ENCODE measurements around the gene STARD3. TPM values are rescaled to one million over a fixed set of nuclear protein-coding genes. Genes with fewer than 3 reads are reported as not detected.
"Not testable (repeated sequence)": the region's sequence is repeated elsewhere in the genome, so short reads cannot be mapped to it uniquely, and the experiment has no call there.

Gene STARD3
- polyA plus RNA-seq, 3 donors from 2014 or later = 45.1 to 88.6 (median 78.5) TPM

DNA sequence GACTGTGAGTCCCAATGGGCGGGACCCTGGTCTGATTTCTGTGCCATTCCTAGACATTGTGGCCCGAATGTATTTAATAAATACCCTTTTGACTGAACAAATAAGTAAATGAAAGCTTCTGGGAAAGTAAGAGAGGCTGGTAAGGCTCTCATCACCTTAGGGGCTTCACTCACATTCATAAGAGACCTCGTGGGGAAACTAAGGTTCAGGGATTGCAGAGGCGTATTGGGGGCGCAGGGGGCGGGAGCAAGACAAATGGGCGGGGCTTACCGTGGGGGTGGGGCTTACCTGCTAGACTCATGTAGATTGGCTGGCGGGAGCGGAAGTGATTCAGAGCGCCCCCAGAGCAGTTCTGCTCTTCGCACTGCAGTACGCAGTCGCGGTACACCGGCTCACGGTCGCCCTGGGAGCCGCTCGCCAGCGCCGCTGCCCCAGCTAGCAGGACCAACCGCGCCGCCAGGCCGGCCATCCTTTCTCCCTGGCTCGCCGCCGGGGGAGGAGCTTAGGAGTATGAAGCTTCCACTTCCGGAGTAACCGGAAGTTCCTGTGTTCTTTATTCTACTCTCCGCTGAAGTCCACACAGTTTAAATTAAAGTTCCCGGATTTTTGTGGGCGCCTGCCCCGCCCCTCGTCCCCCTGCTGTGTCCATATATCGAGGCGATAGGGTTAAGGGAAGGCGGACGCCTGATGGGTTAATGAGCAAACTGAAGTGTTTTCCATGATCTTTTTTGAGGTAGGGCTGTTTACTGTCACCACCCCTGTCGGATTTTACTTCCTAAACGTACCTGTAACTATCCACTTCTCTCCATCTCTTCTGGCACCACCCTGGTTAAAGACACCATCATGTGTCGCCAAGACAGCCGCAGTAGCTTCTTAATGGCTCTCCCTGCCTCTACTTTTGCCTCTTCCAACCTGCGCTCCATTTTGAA lies 50.9 kb downstream of the STARD3 start, which contains the start of gene PGAP3:
PGAP3 (minus strand) TSS at position 512 of the 929 bp plus-strand sequence; CDS start at position 469, 43 bp downstream.
- Mint-ChIP-seq H3K36me3 (peaks cover 11 to 14% (median 13%) of the 10 kb centered on the region in 3 donors), H3K4me1 (peaks cover 26 to 27% of the 10 kb centered on the region in 2 donors), H3K27ac (peak within 1 kb of the TSS; percentile 92 to 98 (median 96)), H3K9me3 (no peaks in the 10 kb centered on the region), H3K4me3 (peak within 1 kb of the TSS; percentile 95 to 98 (median 97)), H3K27me3 (ENCODE audit: low read depth in 3 of 3) (peaks cover 3 to 11% (median 9%) of the 10 kb centered on the region in 3 donors)
- DNase-seq = peak; percentile 85 to 90 (median 88)

DNA sequence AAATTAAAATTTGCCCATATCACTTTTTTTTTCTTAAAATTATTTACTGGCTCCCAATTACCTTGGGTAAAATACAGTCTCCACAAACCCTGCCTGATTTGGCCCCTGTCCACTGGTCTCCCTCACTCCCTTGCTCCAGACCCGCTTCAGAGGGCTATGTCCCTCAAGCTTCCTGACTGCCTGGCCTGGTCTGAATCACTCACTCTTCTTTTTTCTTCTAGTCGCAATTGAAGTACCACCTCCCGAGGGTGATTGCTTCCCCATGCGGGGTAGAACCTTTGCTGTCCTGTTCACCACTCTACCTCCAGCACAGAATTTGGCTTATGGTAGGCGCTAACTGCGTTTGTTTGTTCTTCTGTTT lies 51.5 kb downstream of the STARD3 start:
- Mint-ChIP-seq H3K36me3 (peaks cover 8 to 9% (median 8%) of the 10 kb centered on the region in 3 donors), H3K27ac (peak overlapping the region; percentile 92 to 98 (median 96)), H3K4me3 (peak overlapping the region; percentile 95 to 98 (median 97)), H3K9me3 (no peaks in the 10 kb centered on the region), H3K4me1 (peaks cover 24 to 27% of the 10 kb centered on the region in 2 donors), H3K27me3 (ENCODE audit: low read depth in 3 of 3) (peaks cover 3 to 9% (median 9%) of the 10 kb centered on the region in 3 donors)
- DNase-seq = no peak

DNA sequence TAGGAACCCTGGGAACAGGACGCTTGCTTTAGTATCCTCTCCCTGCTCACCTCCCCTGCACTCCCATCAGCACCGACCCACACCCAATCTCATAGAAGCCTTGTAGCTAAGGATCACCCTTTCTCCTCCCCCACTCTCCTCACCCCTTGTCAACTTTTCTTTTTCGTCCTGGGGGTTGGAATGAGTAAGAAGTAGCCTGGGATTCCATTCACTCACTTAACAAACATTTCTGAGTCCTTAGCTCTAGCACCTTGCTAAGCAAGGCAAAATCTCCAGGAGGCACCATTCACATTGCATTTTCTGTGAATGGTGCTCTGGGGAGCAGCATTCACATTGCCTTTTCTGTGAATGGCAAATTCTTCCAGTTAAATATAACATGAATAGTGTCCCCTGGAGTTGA lies 52.0 kb downstream of the STARD3 start:
- Mint-ChIP-seq H3K9me3 (no peaks in the 10 kb centered on the region), H3K4me3 (peak overlapping the region; percentile 95 to 98 (median 97)), H3K27ac (peak overlapping the region; percentile 92 to 98 (median 96)), H3K4me1 (peaks cover 24 to 27% of the 10 kb centered on the region in 2 donors), H3K36me3 (peaks cover 7 to 9% (median 7%) of the 10 kb centered on the region in 3 donors), H3K27me3 (ENCODE audit: low read depth in 3 of 3) (peaks cover 3 to 9% (median 9%) of the 10 kb centered on the region in 3 donors)
- DNase-seq = no peak

DNA sequence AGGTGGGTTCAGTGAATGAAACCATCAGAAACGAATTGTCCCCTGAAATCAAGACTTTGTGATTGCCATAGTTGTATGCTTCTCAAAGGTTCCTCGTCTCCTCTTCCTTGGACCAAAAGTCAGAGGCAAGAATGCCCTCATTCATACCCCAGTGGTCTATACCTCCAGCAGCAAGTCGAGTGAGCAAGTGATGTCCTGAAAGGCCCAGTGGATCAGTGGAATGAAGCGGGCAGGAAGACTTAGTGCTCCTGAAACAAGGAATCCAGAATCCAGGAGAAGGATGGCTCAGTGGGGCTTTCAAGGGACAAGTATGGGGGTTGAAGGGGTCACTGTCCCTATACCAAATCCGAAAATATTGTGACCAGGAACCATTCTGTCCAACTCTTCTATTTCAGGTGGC lies 57.6 kb downstream of the STARD3 start:
- H3K4me1 Mint-ChIP-seq = peaks cover 3 to 4% of the 10 kb centered on the region in 2 donors
- H3K4me3 Mint-ChIP-seq = no peak overlapping the region
- H3K27me3 Mint-ChIP-seq (ENCODE audit: low read depth in 3 of 3) = peaks cover 0 to 10% (median 4%) of the 10 kb centered on the region in 3 donors
- no peaks in the 10 kb centered on the region for H3K9me3 Mint-ChIP-seq
- no peak for DNase-seq
- peaks cover 3 to 15% (median 13%) of the 10 kb centered on the region in 3 donors for H3K36me3 Mint-ChIP-seq
- no peak overlapping the region for H3K27ac Mint-ChIP-seq

DNA sequence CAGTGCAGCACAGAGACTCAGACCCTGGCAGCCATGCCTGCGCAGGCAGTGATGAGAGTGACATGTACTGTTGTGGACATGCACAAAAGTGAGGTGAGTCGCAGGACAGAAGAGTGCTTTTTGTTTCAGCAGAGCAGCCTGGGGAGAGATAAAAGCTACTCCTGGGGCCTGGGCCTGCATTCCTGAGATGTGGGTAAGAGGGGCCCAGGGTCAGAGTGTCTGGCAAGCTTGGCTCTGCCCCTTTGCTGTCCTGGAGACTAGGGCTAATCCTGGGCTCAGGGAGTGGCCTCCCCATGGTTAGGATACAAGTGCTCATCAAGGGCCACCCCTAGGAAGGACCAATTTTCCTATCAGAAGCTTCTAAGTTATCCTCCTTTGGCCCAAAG lies 58.1 kb downstream of the STARD3 start:
- Mint-ChIP-seq H3K4me3 (no peak overlapping the region), H3K27ac (no peak overlapping the region), H3K36me3 (peaks cover 3 to 15% (median 13%) of the 10 kb centered on the region in 3 donors), H3K9me3 (no peaks in the 10 kb centered on the region), H3K4me1 (peaks cover 6 to 7% of the 10 kb centered on the region in 2 donors), H3K27me3 (ENCODE audit: low read depth in 3 of 3) (peaks cover 2 to 13% (median 4%) of the 10 kb centered on the region in 3 donors)
- DNase-seq = no peak

DNA sequence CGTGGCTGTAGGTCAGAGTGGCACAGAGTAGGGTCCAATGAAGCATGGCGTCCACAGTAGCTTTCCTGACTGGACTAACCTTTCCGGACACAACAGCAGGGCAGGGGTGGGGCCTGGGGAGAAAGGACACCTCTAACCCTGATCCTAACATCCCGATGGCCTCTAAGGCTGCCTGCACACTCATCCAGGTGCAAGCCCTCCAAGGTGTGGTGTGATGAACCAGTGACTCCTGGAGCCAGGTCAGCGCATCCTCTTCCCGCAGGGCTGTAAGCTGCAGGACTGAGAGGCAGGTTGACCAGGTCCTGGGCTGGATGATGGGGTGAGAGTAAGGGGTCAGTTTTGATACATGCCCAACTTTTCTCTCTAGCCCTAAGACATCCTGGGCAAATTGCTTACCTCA lies 59.8 kb downstream of the STARD3 start:
- H3K27me3 Mint-ChIP-seq (ENCODE audit: low read depth in 3 of 3) = peaks cover 4 to 13% (median 7%) of the 10 kb centered on the region in 3 donors
- H3K27ac Mint-ChIP-seq = no peak overlapping the region
- no peaks in the 10 kb centered on the region for H3K9me3 Mint-ChIP-seq
- peaks cover 3 to 15% (median 13%) of the 10 kb centered on the region in 3 donors for H3K36me3 Mint-ChIP-seq
- DNase-seq = no peak
- H3K4me3 Mint-ChIP-seq = no peak overlapping the region
- H3K4me1 Mint-ChIP-seq = peaks cover 15 to 18% of the 10 kb centered on the region in 2 donors

DNA sequence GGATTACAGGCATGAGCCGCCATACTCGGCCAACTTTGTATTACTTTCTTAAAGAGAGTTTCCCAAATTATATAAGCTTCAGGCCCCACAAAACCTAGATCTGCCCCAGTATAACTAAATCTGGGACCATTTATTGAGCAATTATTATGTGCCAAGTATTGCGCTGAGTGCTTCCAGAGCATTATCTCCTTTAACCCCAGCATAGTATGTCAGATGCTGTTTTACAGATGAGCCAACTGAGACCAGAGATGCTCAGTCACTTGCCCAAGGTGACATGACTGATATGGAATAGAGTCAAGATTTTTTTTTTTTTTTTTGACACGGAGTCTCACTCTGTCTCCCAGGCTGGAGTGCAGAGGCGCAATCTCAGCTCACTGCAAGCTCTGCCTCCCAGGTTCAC lies 61.0 kb downstream of the STARD3 start:
- Mint-ChIP-seq H3K4me1 (peaks cover 21 to 28% of the 10 kb centered on the region in 2 donors), H3K9me3 (no peaks in the 10 kb centered on the region), H3K36me3 (peaks cover 3 to 14% (median 13%) of the 10 kb centered on the region in 3 donors), H3K4me3 (no peak overlapping the region), H3K27ac (no peak overlapping the region), H3K27me3 (ENCODE audit: low read depth in 3 of 3) (peaks cover 4 to 13% (median 7%) of the 10 kb centered on the region in 3 donors)
- no peak for DNase-seq

DNA sequence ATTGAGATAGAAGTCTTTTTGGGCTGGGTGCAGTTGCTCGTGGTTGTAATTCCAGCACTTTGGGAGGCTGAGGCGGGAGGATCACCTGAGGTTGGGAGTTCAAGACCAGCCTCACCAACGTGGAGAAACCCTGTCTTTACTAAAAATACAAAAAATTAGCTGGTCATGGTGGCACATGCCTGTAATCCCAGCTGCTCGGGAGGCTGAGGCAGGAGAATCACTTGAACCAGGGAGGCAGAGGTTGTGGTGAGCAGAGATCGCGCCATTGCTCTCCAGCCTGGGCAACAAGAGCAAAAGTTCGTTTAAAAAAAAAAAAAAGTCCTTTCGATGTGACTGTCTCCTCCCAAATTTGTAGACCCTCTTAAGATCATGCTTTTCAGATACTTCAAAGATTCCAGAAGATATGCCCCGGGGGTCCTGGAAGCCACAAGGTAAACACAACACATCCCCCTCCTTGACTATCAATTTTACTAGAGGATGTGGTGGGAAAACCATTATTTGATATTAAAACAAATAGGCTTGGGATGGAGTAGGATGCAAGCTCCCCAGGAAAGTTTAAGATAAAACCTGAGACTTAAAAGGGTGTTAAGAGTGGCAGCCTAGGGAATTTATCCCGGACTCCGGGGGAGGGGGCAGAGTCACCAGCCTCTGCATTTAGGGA lies 62.3 kb downstream of the STARD3 start:
- DNase-seq, H3K9me3 Mint-ChIP-seq: not testable (repeated sequence)
- Mint-ChIP-seq H3K27ac (peak overlapping the region in 3 of 6 donors; percentile 46 to 49 (median 49)), H3K4me3 (peak overlapping the region; percentile 71 to 86 (median 72)), H3K4me1 (peaks cover 32 to 38% of the 10 kb centered on the region in 2 donors), H3K27me3 (ENCODE audit: low read depth in 3 of 3) (peaks cover 4 to 13% (median 7%) of the 10 kb centered on the region in 3 donors), H3K36me3 (peaks cover 3 to 12% (median 9%) of the 10 kb centered on the region in 3 donors)

DNA sequence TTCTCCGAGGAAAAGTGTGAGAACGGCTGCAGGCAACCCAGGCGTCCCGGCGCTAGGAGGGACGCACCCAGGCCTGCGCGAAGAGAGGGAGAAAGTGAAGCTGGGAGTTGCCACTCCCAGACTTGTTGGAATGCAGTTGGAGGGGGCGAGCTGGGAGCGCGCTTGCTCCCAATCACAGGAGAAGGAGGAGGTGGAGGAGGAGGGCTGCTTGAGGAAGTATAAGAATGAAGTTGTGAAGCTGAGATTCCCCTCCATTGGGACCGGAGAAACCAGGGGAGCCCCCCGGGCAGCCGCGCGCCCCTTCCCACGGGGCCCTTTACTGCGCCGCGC lies 62.8 kb downstream of the STARD3 start, which contains the start of gene ERBB2:
ERBB2 (plus strand) TSS at position 247 of the 330 bp plus-strand sequence. CDS start 175 bp downstream, outside the sequence.
- Mint-ChIP-seq H3K4me3 (peak within 1 kb of the TSS; percentile 71 to 86 (median 72)), H3K27ac (peak within 1 kb of the TSS in 3 of 6 donors; percentile 46 to 57 (median 49)), H3K27me3 (ENCODE audit: low read depth in 3 of 3) (peaks cover 4 to 13% (median 7%) of the 10 kb centered on the region in 3 donors), H3K36me3 (peaks cover 3 to 7% (median 4%) of the 10 kb centered on the region in 3 donors), H3K9me3 (no peaks in the 10 kb centered on the region), H3K4me1 (peaks cover 32 to 38% of the 10 kb centered on the region in 2 donors)
- DNase-seq = no peak

DNA sequence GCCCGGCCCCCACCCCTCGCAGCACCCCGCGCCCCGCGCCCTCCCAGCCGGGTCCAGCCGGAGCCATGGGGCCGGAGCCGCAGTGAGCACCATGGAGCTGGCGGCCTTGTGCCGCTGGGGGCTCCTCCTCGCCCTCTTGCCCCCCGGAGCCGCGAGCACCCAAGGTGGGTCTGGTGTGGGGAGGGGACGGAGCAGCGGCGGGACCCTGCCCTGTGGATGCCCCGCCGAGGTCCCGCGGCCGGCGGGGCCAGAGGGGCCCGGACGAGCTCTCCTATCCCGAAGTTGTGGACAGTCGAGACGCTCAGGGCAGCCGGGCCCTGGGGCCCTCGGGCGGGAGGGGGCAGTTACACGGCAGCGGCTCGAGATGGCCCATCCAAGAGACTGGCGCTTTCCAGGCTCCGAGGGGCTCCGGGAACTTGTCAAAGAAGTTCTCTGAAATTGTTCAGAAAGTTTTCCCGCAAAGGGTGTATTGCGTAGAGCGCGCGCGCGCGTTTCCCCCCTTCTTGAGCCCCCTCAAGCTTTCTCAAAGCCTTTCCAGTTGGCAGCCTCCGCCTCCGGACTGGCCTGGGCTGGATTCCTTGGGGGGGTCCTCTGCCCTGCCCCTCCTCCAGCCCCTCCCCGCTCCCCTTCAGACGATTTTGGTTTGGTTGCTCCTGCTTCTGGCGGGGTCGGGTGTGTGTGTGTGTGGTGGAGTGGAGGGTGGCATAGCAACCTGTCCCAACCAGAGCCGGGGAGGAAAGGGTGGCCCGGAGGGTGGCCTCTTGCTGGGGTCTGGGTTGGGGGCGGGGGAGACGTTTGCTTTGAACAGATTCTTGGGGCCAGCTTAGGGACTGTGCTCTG lies 63.4 kb downstream of the STARD3 start:
- Mint-ChIP-seq H3K9me3 (no peaks in the 10 kb centered on the region), H3K4me1 (peaks cover 32 to 38% of the 10 kb centered on the region in 2 donors), H3K27ac (peak overlapping the region in 1 of 6 donors; percentile 36), H3K27me3 (ENCODE audit: low read depth in 3 of 3) (peaks cover 4 to 13% (median 7%) of the 10 kb centered on the region in 3 donors), H3K36me3 (peaks cover 3 to 4% (median 3%) of the 10 kb centered on the region in 3 donors), H3K4me3 (peak overlapping the region in 3 of 5 donors; percentile 38 to 60 (median 55))
- no peak for DNase-seq

DNA sequence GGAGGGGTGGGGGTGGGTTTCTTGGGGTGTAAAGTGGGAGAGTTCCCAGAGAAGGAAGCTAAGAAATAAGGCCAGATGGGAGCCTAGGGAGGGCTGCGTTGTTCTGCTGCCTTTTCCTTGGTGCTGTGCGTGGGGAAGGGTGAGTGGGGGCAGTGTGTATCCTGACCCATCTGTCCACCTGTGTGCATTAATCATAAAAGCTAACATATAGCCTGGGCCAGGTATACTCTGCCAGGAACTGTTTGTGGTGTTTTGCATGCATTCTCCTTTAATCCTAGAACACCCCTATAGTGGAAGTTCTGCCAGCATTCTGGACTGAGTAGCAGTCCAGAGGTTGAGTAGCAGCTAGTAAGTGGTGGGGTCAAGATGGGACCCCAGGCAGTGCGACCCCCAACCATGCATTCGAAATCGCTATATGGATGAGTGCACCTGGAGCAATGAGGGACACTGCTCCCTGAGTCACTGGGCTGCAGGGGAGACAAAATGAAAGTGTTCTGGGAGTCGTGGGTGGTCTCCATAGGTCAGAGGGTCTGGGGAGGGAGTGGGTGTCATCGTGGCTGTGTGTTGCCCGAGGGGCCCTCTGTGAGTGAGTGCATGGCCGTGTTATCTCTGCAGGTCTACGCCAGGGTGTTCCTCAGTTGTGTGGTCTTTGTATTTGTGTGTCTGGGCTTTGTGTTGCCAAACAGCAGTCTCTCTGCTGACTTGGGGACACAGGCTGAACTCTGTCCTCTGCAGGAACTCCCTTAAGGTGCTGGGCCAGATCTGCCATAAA lies 64.3 kb downstream of the STARD3 start:
- no peaks in the 10 kb centered on the region for H3K9me3 Mint-ChIP-seq
- H3K4me1 Mint-ChIP-seq = peaks cover 35 to 38% of the 10 kb centered on the region in 2 donors
- H3K27ac Mint-ChIP-seq = peak overlapping the region in 5 of 6 donors; percentile 11 to 58 (median 43)
- H3K27me3 Mint-ChIP-seq (ENCODE audit: low read depth in 3 of 3) = peaks cover 2 to 13% (median 7%) of the 10 kb centered on the region in 3 donors
- H3K4me3 Mint-ChIP-seq = peak overlapping the region in 4 of 5 donors; percentile 24 to 60 (median 46)
- no peak for DNase-seq
- peaks cover 3 to 4% (median 3%) of the 10 kb centered on the region in 3 donors for H3K36me3 Mint-ChIP-seq

DNA sequence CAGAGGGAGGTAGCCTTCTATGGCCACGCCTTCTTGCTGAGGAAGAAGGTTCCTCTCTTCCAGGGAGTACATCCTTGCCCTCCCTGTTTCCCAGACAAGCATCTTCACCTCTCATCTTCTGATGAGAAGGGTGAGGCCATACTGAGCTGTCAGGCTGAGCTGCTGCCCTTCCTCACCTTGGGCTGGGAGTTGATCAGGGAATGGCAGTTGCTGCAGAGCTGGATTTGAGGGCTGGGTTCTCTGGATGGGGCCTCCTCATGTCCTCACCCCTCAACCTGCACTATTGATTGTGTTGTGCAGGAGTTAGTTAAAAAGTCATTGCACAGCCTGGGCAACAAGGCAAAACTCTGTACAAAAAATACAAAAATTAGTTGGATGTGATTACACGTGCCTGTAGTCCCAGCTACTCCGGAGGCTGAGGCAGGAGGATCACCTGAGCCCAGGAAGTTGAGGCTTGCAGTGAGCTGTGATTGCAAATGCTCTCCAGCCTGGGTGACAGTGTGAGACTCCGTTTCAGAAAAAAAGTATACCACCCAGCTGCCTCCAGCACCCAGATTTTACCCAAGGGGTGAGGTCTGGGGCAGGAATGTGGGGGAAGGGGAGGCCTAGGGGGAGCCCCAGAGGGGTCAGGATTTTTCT lies 65.0 kb downstream of the STARD3 start:
- Mint-ChIP-seq H3K4me1 (peaks cover 42 to 46% of the 10 kb centered on the region in 2 donors), H3K27ac (peak overlapping the region in 2 of 6 donors; percentile 43 to 58), H3K4me3 (peak overlapping the region in 1 of 5 donors; percentile 5), H3K36me3 (peaks cover 3 to 4% (median 3%) of the 10 kb centered on the region in 3 donors), H3K9me3 (no peaks in the 10 kb centered on the region), H3K27me3 (ENCODE audit: low read depth in 3 of 3) (peaks cover 2 to 13% (median 7%) of the 10 kb centered on the region in 3 donors)
- no peak for DNase-seq

Data from immature natural killer cell (primary cell).